ENCODE measurements around the gene RTN4R. TPM values are rescaled to one million over a fixed set of nuclear protein-coding genes. Genes with fewer than 3 reads are reported as not detected.

RTN4R gene
- total RNA-seq, 1 experiment from 2014 or later: 11.1 TPM

GRCh38 chr22:20299746-20300136 is 31.6 kb upstream of the RTN4R start:
- peak overlapping the region; percentile 51 for H3K4me3 ChIP-seq (ENCODE audit: low read depth, low read length)
- no peak for TF ChIP-seq CTCF (IDR thresholded peaks at IDR 0.05; ENCODE audit: insufficient read depth in 1 of 2, low read depth in 1 of 2, low read length in 1 of 2, severe bottlenecking in 1 of 2, unreplicated experiment in 1 of 2)
- Mint-ChIP-seq H3K4me3 (ENCODE audit: unreplicated experiment) (peak overlapping the region; percentile 78), H3K27ac (ENCODE audit: unreplicated experiment) (no peak overlapping the region), H3K36me3 (ENCODE audit: insufficient read depth, unreplicated experiment) (peaks cover 6% of the 10 kb centered on the region), H3K4me1 (ENCODE audit: low read depth, unreplicated experiment) (no peaks in the 10 kb centered on the region), H3K27me3 (ENCODE audit: insufficient read depth, unreplicated experiment) (peaks cover 20% of the 10 kb centered on the region), H3K9me3 (ENCODE audit: unreplicated experiment) (no peaks in the 10 kb centered on the region)
- no peaks in the 10 kb centered on the region for H3K4me1 ChIP-seq
- no peaks in the 10 kb centered on the region; the same call in 1 of the 2 replicates for H3K27me3 ChIP-seq (replicated peaks; ENCODE audit: control insufficient read depth, insufficient read depth, low read length)
- H3K9me3 ChIP-seq: no peaks in the 10 kb centered on the region
- CTCF ChIA-PET: interaction anchor here (2.0 kb wide), 1 partner anchor 20 kb away, joined by 5 read pairs; the partner anchor contains the start of gene DGCR6L
- H3K36me3 ChIP-seq (ENCODE audit: control insufficient read depth, insufficient read depth, low read length): no peaks in the 10 kb centered on the region
- intact Hi-C loops (cut with micrococcal nuclease; ENCODE audit: unreplicated experiment): no loop called here
- no TSS peak for BruUV-seq (replicated peaks)
- DNase-seq: no peak
- POLR2A ChIA-PET: no interaction called here

GRCh38 chr22:20298803-20299745 is 31.0 kb upstream of the RTN4R start:
- H3K4me3 ChIP-seq (ENCODE audit: low read depth, low read length): peak overlapping the region; percentile 51
- Mint-ChIP-seq H3K27ac (ENCODE audit: unreplicated experiment) (no peak overlapping the region), H3K4me3 (ENCODE audit: unreplicated experiment) (peak overlapping the region; percentile 78), H3K27me3 (ENCODE audit: insufficient read depth, unreplicated experiment) (peaks cover 21% of the 10 kb centered on the region), H3K36me3 (ENCODE audit: insufficient read depth, unreplicated experiment) (peaks cover 6% of the 10 kb centered on the region), H3K4me1 (ENCODE audit: low read depth, unreplicated experiment) (no peaks in the 10 kb centered on the region), H3K9me3 (ENCODE audit: unreplicated experiment) (no peaks in the 10 kb centered on the region)
- H3K4me1 ChIP-seq: no peaks in the 10 kb centered on the region
- intact Hi-C loops (cut with micrococcal nuclease; ENCODE audit: unreplicated experiment): no loop called here
- TF ChIP-seq CTCF (IDR thresholded peaks at IDR 0.05; ENCODE audit: insufficient read depth in 1 of 2, low read depth in 1 of 2, low read length in 1 of 2, severe bottlenecking in 1 of 2, unreplicated experiment in 1 of 2): no peak
- BruUV-seq (replicated peaks): no TSS peak
- ChIA-PET CTCF (interaction anchor here (2.0 kb wide), 1 partner anchor 20 kb away, joined by 5 read pairs; the partner anchor contains the start of gene DGCR6L), POLR2A (no interaction called here)
- no peaks in the 10 kb centered on the region for H3K9me3 ChIP-seq
- no peaks in the 10 kb centered on the region; the same call in 1 of the 2 replicates for H3K27me3 ChIP-seq (replicated peaks; ENCODE audit: control insufficient read depth, insufficient read depth, low read length)
- no peaks in the 10 kb centered on the region for H3K36me3 ChIP-seq (ENCODE audit: control insufficient read depth, insufficient read depth, low read length)
- DNase-seq: peak; percentile 85 to 86

GRCh38 chr22:20298110-20298802 is 30.1 kb upstream of the RTN4R start:
- intact Hi-C loops (cut with micrococcal nuclease; ENCODE audit: unreplicated experiment): no loop called here
- H3K36me3 ChIP-seq (ENCODE audit: control insufficient read depth, insufficient read depth, low read length): no peaks in the 10 kb centered on the region
- TF ChIP-seq CTCF (IDR thresholded peaks at IDR 0.05; ENCODE audit: insufficient read depth in 1 of 2, low read depth in 1 of 2, low read length in 1 of 2, severe bottlenecking in 1 of 2, unreplicated experiment in 1 of 2): no peak
- Mint-ChIP-seq H3K4me3 (ENCODE audit: unreplicated experiment) (peak overlapping the region; percentile 78), H3K27ac (ENCODE audit: unreplicated experiment) (no peak overlapping the region), H3K4me1 (ENCODE audit: low read depth, unreplicated experiment) (no peaks in the 10 kb centered on the region), H3K36me3 (ENCODE audit: insufficient read depth, unreplicated experiment) (peaks cover 6% of the 10 kb centered on the region), H3K9me3 (ENCODE audit: unreplicated experiment) (no peaks in the 10 kb centered on the region), H3K27me3 (ENCODE audit: insufficient read depth, unreplicated experiment) (peaks cover 22% of the 10 kb centered on the region)
- H3K27me3 ChIP-seq (replicated peaks; ENCODE audit: control insufficient read depth, insufficient read depth, low read length): no peaks in the 10 kb centered on the region; the same call in 1 of the 2 replicates
- POLR2A ChIA-PET: no interaction called here
- no peaks in the 10 kb centered on the region for H3K9me3 ChIP-seq
- no peaks in the 10 kb centered on the region for H3K4me1 ChIP-seq
- CTCF ChIA-PET: interaction anchor here (2.0 kb wide), 1 partner anchor 21 kb away, joined by 5 read pairs; the partner anchor contains the start of gene DGCR6L
- BruUV-seq (replicated peaks): no TSS peak
- no peak overlapping the region for H3K4me3 ChIP-seq (ENCODE audit: low read depth, low read length)
- DNase-seq: no peak

Data from Caco-2 (cell line).